Ovary (tissue), 3 donors: ENCODE results near the gene KLHL2.
"Not testable (repeated sequence)": the region's sequence is repeated elsewhere in the genome, so short reads cannot be mapped to it uniquely, and the experiment has no call there.

Source experiments
- EP300 ChIP-seq: sonication (generic); formaldehyde crosslinking; IDR thresholded peaks from one replicate; pipeline ENCODE4 v1.6.1; 2017; ENCODE audit warnings: antibody characterized with exemption
- POLR2A ChIP-seq: fragments of 450-650 bp; IDR thresholded peaks from one replicate; pipeline ENCODE4 v1.6.1; 2017; ENCODE audit warnings: antibody characterized with exemption, mild to moderate bottlenecking, moderate library complexity
- TF ChIP-seq, protein P1 (sequence below), 3 donors: fragments of 450-650 bp in 2 of 3; fragments of 200-600 bp in 1 of 3; IDR thresholded peaks; one replicate each; pipeline versions ENCODE4 v1.5.1 to v1.8.0; 2016 to 2022; ENCODE audit warnings: antibody characterized with exemption in 3 of 3, mild to moderate bottlenecking in 1 of 3
- donor health status: DM: no; HTN: no; CAD: no.

DNA sequence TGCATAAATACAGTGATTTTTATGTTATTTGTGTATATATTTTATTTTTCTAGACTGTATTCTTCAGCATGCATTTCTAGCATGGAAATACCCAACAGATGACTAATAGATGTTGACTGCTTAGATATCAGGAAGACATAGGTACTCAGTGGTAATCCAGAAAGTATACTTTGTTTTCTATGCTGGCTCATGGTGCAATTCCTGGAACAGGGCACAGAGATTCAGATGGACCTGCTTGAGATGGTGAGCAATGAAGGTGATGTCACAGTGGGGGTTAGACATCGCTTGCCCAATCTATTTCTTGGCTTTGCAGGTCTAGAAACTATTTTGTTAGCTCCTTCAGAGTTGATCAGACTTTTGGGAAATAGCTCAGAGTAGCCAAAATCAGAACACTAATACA lies 41.5 kb downstream of the KLHL2 start:
- TF ChIP-seq, protein P1, sequence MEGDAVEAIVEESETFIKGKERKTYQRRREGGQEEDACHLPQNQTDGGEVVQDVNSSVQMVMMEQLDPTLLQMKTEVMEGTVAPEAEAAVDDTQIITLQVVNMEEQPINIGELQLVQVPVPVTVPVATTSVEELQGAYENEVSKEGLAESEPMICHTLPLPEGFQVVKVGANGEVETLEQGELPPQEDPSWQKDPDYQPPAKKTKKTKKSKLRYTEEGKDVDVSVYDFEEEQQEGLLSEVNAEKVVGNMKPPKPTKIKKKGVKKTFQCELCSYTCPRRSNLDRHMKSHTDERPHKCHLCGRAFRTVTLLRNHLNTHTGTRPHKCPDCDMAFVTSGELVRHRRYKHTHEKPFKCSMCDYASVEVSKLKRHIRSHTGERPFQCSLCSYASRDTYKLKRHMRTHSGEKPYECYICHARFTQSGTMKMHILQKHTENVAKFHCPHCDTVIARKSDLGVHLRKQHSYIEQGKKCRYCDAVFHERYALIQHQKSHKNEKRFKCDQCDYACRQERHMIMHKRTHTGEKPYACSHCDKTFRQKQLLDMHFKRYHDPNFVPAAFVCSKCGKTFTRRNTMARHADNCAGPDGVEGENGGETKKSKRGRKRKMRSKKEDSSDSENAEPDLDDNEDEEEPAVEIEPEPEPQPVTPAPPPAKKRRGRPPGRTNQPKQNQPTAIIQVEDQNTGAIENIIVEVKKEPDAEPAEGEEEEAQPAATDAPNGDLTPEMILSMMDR (IDR thresholded peaks at IDR 0.05) = not testable (repeated sequence)
- not testable (repeated sequence) for TF ChIP-seq EP300, POLR2A
